Activated naive CD8-positive, alpha-beta T cell treated with anti-CD3 and anti-CD28 coated beads, Interleukin-2, amount 50 U/mL, for 16 hours (primary cell): ENCODE measurements around the gene POMGNT1.
A peak's percentile ranks its signal among the peaks of the same experiment; 100 is the strongest.
"Not testable (repeated sequence)": the region's sequence is repeated elsewhere in the genome, so short reads cannot be mapped to it uniquely, and the experiment has no call there.

Source experiments
- DNase-seq: peaks from one replicate; pipeline ENCODE4 v3.0.0-alpha.2; 2020; ENCODE audit warnings: low read depth, low spot score

The POMGNT1 gene

DNA sequence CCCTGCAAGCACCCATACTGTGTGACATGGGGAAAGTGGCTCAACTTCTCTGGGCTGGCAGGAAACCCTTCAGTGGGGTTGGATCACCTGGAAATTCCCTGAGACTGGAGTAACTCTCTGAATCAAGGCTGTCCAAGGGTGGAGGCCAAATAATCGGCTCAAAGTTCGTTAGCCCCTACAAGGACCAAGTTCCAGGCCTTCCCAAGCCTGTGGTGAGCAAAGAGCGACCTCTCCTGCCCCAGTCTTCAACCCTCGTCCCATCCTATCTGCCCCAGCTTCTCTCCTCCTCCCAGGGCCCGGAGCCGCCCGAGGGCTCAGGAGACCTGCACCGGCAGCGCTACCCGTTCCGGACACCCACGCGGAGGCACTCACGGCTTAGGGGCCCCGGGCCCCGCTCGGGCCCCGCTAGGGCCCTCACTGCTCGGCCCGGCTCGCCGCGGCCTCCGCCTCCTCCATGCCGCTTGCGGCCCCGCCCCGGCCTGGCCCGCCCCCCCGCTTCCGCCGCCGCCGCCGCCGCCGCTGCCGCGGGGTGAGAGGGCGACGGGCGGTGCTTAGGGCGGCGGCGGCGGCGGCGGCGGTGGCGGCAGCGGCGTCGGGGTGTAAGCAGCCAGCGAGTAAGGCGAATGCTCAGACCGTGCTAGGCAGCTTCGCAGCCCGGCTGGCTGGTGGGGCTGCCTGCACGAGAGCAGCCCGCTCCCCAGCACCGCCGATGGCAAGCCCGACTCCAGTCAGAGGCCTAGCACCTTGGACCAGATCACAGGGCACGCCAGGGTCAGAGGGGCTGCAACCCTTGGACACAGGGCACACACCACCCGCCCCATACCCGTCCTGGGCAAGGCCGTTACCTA lies at the start of gene POMGNT1:
POMGNT1 (minus strand) TSS at position 471 of the 848 bp plus-strand sequence. CDS start 613 bp downstream, outside the sequence.
- peak; percentile 58 for DNase-seq

DNA sequence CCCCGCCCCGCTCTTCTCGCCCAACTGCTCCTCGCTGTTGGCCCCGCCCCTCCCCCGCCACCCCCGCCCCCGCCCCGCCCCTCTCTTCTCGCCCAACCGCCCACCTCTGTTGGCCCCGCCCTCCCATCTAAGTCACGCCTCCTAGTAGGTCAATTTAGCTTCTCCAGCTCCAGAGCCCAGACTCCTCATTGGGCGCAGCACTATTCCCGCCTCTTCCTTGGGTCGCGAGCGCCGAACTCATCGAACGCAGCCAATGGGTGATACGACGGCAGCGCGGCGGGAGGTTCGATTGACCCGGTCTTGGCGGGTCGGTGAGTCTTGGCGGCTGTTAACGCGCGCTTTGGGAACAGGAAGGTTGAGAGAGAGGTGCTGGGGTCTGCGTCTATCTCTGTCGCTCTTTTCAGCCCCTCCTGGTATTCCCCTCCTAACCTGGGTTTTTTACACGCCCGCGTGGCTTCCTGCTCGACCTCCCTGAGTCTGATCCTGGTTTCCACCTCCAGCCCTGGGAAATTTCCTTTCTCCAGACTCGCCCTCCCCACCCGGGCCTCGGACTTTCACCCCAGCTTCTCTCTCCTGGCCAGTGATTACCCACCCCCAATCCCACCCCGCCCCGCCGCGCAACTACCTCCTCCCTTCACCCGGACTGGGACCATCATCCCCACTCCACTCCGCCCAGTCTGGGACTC lies 49.3 kb upstream of the POMGNT1 start, which contains the start of gene RAD54L:
RAD54L (plus strand) TSS at position 328 of the 686 bp plus-strand sequence. CDS start 643 bp downstream, outside the sequence.
- peak; percentile 94 for DNase-seq

- DNase-seq = peak; percentile 45
These were observed 48.6 kb upstream of the POMGNT1 start for GRCh38 chr1:46246548-46247435.

DNA sequence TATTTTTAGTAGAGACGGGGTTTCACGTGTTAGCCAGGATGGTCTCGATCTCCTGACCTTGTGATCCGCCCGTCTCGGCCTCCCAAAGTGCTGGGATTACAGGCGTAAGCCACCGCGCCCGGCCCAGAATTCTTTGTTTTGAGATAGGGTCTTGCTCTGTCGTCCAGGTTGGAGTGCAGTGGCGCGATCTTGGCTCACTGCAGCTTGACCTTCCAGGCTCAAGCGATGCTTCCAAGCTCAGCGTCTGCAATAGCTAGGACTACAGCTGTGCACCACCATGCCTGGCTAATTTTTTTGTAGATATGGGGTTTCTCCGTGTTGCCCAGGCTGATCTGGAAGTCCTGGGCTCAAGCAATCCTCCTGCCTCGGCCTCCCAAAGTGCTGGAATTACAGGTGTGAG lies 47.9 kb upstream of the POMGNT1 start:
- DNase-seq = not testable (repeated sequence)

GRCh38 chr1:46244656-46245371 lies 46.6 kb upstream of the POMGNT1 start:
- DNase-seq = no peak

DNA sequence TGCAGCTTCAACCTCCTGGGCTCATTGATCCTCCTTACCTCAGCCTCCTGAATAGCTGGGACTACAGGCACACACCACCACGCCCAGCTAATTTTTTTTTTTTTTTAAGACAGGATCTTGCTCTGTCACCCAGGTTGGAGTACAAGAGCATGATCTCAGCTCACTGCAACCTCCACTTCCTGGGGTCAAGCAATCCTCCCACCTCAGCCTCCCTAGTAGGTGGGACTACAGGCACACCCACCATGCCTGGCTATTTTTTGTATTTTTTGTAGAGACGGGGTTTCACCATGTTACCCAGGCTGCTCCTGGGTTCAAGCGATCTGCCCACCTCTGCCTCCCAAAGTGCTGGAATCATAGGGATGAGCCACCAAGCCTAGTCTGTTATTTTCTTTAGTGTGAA lies 45.6 kb upstream of the POMGNT1 start:
- not testable (repeated sequence) for DNase-seq

GRCh38 chr1:46242918-46243317 lies 44.7 kb upstream of the POMGNT1 start:
- no peak for DNase-seq

DNA sequence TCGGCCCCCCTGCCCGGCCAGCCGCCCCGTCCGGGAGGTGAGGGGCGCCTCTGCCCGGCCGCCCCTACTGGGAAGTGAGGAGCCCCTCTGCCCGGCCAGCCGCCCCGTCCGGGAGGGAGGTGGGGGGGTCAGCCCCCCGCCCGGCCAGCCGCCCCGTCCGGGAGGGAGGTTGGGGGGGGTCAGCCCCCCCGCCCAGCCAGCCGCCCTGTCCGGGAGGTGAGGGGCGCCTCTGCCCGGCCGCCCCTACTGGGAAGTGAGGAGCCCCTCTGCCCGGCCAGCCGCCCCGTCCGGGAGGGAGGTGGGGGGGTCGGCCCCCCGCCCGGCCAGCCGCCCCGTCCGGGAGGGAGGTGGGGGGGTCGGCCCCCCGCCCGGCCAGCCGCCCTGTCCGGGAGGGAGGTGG lies 43.5 kb upstream of the POMGNT1 start:
- not testable (repeated sequence) for DNase-seq

- DNase-seq = not testable (repeated sequence)
These were observed 40.6 kb upstream of the POMGNT1 start for GRCh38 chr1:46238865-46239264.

DNA sequence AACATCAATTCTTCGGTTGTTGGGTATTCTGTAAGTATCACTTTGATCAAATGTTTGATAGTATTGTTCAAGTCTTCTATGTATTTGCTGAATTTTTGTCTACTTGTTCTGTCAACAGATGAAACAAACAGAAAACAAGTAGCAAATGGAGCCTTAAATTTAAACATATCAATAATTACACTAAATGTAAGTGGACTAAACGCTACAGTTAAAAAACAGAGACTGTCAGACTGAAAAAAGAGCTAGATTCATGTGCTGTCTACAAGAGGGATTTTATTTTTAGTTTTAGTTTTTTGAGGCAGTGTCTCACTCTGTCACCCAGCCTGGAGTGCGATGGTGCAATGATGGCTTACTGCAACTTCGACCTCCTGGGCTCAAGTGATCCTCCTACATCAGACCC lies 38.6 kb upstream of the POMGNT1 start:
- DNase-seq = no peak

DNA sequence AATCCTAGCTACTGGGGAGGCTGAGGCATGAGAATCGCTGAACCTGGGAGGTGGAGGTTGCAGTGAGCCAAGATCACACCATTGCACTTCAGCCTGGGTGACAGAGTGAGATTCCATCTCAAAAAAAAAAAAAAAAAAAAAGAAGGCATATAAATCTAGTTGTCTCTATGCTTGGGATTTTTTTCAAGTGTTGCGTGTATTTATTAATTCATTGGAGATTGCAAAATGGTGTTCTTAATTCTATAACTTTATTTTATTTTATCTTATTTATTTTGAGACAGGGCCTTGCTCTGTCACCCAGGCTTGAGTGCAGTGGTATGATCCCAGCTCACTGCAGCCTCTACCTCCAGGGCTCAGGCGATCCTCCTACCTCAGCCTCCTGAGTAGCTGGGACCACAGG lies 33.0 kb upstream of the POMGNT1 start:
- DNase-seq = not testable (repeated sequence)

DNA sequence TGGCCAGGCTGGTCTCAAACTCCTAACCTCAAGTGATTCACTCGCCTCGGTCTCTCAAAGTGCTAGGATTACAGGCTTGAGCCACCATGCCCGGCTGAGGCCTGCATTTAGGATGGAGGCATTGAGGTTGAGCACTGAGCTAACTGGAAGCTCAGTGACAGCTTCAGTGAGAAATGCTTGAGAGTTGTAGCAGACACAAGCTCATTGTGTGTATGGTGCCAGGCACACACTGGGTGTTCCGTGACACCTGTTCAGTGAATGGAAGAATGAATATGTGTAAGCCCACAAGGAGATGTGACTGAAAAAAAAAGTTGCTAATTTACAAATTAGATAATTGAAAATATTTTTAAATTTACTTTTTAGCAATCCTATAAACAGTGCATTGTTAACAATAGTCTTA lies 26.7 kb upstream of the POMGNT1 start:
- no peak for DNase-seq

- no peak for DNase-seq
These were observed 25.3 kb upstream of the POMGNT1 start for GRCh38 chr1:46223472-46223943.

GRCh38 chr1:46223055-46223454 lies 24.8 kb upstream of the POMGNT1 start:
- DNase-seq = not testable (repeated sequence)

DNA sequence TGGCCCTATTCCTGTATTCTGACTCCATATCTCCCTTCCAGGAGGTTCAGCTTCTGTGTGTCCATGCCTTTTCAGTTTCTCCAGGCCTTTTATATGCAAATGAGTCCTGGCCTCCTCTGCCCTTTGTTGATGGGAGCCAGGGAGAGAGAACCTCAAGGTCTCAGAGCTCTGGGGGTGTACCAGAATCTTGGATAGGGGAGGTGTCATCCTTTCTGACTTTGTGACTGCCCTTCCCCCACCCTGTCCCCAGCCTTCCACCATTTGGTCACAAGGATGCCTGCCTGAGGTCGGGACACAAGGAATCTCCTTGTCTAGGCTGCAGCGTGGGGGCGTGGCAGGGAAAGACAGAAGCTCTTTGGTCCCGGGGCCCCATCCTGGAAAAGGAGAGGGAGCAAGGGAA lies 23.5 kb upstream of the POMGNT1 start:
- no peak for DNase-seq

- no peak for DNase-seq
These were observed 22.6 kb upstream of the POMGNT1 start for GRCh38 chr1:46220808-46221207.

DNA sequence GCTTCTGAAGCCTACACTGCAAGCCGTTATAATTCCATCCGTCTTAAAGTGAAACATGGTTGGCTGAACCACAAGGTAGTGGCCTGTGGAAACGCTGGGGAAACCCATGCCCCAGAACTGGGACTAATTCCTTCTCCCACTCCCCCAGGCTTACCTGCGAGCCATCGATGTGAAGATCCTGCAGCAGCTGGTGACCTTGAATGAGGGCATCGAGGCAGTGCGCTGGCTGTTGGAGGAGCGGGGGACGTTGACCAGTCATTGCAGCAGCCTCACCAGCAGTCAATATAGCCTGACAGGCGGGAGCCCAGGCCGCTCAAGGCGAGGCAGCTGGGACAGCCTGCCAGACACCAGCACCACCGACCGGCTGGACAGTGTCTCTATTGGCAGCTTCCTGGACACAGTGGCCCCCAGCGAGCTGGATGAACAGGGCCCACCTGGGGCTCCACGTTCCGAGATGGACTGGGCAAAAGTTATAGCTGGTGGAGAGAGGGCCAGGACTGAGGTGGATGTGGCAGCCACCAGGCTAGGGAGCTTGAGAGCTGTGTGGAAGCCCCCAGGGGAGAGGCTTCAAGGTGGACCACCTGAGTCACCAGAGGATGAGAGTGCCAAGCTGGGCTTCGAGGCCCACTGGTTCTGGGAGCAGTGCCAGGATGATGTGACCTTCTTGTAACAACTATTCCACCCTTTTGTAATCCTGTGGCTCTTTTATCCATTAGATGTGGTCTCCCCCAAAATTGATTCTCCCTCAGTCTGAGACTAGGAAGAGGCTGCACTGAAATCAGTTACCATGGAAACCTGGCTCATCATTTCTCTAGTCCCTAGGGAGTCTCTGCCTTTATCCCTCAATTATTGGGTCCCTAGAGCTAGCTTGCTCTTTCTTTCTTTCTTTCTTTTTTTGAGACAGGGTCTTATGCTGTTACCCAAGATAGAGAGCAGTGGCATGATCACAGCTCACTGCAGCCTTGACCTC lies 21.6 kb upstream of the POMGNT1 start:
- DNase-seq = no peak

DNA sequence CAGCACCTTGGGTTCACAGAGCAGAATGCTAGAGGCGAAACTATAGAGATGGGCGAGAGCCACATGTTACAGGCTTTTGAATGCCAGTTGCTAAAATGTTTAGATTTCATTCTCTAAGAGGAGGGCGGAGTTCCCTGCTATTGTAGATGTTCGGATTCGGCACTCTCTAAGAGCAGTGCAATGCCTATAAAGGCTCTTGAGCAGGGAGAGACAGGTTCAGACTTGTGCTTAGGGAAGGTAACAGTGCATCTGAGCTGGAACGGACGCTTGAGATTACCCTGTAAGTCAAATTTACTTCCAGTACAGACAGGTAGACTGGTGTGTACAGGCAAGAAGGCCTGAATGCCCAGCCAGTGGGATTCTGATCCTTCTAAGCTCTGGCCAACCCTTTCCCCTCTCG lies 20.2 kb upstream of the POMGNT1 start:
- DNase-seq = no peak

GRCh38 chr1:46215504-46215903 lies 17.3 kb upstream of the POMGNT1 start:
- DNase-seq = no peak

GRCh38 chr1:46211051-46211450 lies 12.8 kb upstream of the POMGNT1 start:
- no peak for DNase-seq
